Measurements from ENCODE around the gene FAM171A2. TPM values are rescaled to one million over a fixed set of nuclear protein-coding genes. Genes with fewer than 3 reads are reported as not detected.

Gene FAM171A2
- total and polyA plus RNA-seq, 2 donors (not counting 1 experiment from before 2014, with no cell fraction given) = 0.18 to 0.69 TPM

GRCh38 chr17:44314869-44315661 is 48.6 kb downstream of the FAM171A2 start:
- H3K27ac Mint-ChIP-seq = peak overlapping the region; percentile 34
- Histone ChIP-seq H3K36me3 (replicated peaks in 1 of 2; ENCODE audit: control extremely low read depth in 1 of 2, control insufficient read depth in 1 of 2, extremely low read depth in 1 of 2, insufficient read depth in 2 of 2, low read length in 1 of 2) (peaks cover 0 to 8% of the 10 kb centered on the region in 2 experiments), H3K4me3 (ENCODE audit: control extremely low read depth in 1 of 5, extremely low read depth in 1 of 5, insufficient read depth in 1 of 5, low read depth in 2 of 5, low read length in 4 of 5) (peak overlapping the region in 4 of 5 experiments; percentile 28 to 62 (median 50)), H3K4me2 (replicated peaks; ENCODE audit: low read depth, low read length, poor library complexity, severe bottlenecking) (peak overlapping the region; percentile 78), H3K9me3 (ENCODE audit: control extremely low read depth in 1 of 3, control insufficient read depth in 2 of 3, insufficient read depth in 1 of 3, low read length in 2 of 3) (peaks cover 0 to 18% (median 0%) of the 10 kb centered on the region in 3 donors), H3K9ac (ENCODE audit: low read length) (peak overlapping the region; percentile 50), H3K27ac (ENCODE audit: low read length in 2 of 2) (no peak overlapping the region), H3K79me2 (ENCODE audit: control insufficient read depth, insufficient read depth, low read length) (no peaks in the 10 kb centered on the region), H3K4me1 (ENCODE audit: control insufficient read depth in 2 of 2, insufficient read depth in 2 of 2, low read length in 2 of 2) (peaks cover 19 to 25% of the 10 kb centered on the region in 2 donors), H4K20me1 (ENCODE audit: control insufficient read depth, insufficient read depth, low read length, poor library complexity, severe bottlenecking) (no peaks in the 10 kb centered on the region), H2AFZ (ENCODE audit: insufficient read depth, low read depth, low read length, poor library complexity, severe bottlenecking) (peak overlapping the region; percentile 65), H3K27me3 (replicated peaks in 1 of 4; ENCODE audit: control extremely low read depth in 1 of 4, control insufficient read depth in 3 of 4, insufficient read depth in 4 of 4, low read length in 3 of 4) (peaks cover 0 to 46% (median 22%) of the 10 kb centered on the region in 4 experiments)
- peaks cover 37% of the 10 kb centered on the region for H3K27me3 Mint-ChIP-seq
- POLR2A ChIA-PET = interaction anchor here (0.6 to 1.6 kb wide), 5 partner anchors 31 to 128 kb away, joined by 3 to 8 read pairs (median 3); partner anchors contain the start of genes GRN and TMUB2
- peak; percentile 55 for DNase-seq
- H3K4me1 Mint-ChIP-seq = peaks cover 18% of the 10 kb centered on the region
- peak overlapping the region; percentile 80 for H3K4me3 Mint-ChIP-seq
- H3K9me3 Mint-ChIP-seq (ENCODE audit: insufficient read depth) = peaks cover 5% of the 10 kb centered on the region
- intact Hi-C loops (cut with micrococcal nuclease) = no loop called here
- CTCF ChIA-PET = interaction anchor here (0.6 to 7.3 kb wide), 3 partner anchors 100 to 174 kb away, joined by 3 to 38 read pairs (median 3); no protein-coding TSS in a partner anchor
- TF ChIP-seq CTCF (IDR thresholded peaks at IDR 0.05) (no peak), EZH2 (IDR thresholded peaks at IDR 0.05; ENCODE audit: borderline replicate concordance, insufficient read depth, low read depth, low read length, poor library complexity, severe bottlenecking) (no peak)
- ATAC-seq (ENCODE audit: low read depth) = peak; percentile 59
- WGBS (ENCODE audit: insufficient coverage) = 1% methylated on average over 81 of the region's 81 CpGs

- intact Hi-C loops (cut with micrococcal nuclease) = no loop called here
- H3K79me2 ChIP-seq (ENCODE audit: control insufficient read depth, insufficient read depth, low read length) = no peaks in the 10 kb centered on the region
- peaks cover 0 to 52% (median 22%) of the 10 kb centered on the region in 4 experiments for H3K27me3 ChIP-seq (replicated peaks in 1 of 4; ENCODE audit: control extremely low read depth in 1 of 4, control insufficient read depth in 3 of 4, insufficient read depth in 4 of 4, low read length in 3 of 4)
- no peak overlapping the region for H3K27ac ChIP-seq (ENCODE audit: low read length in 2 of 2)
- WGBS (ENCODE audit: insufficient coverage) = 50% methylated on average over 1 of the region's 11 CpGs
- H3K9ac ChIP-seq (ENCODE audit: low read length) = peak overlapping the region; percentile 50
- Mint-ChIP-seq H3K4me3 (peak overlapping the region; percentile 77), H3K27ac (no peak overlapping the region), H3K27me3 (peaks cover 41% of the 10 kb centered on the region), H3K9me3 (ENCODE audit: insufficient read depth) (peaks cover 5% of the 10 kb centered on the region), H3K4me1 (peaks cover 21% of the 10 kb centered on the region)
- peak overlapping the region; percentile 78 for H3K4me2 ChIP-seq (replicated peaks; ENCODE audit: low read depth, low read length, poor library complexity, severe bottlenecking)
- H3K4me3 ChIP-seq (ENCODE audit: control extremely low read depth in 1 of 5, extremely low read depth in 1 of 5, insufficient read depth in 1 of 5, low read depth in 2 of 5, low read length in 4 of 5) = peak overlapping the region in 3 of 5 experiments; percentile 28 to 62 (median 44)
- peaks cover 0 to 2% of the 10 kb centered on the region in 2 experiments for H3K36me3 ChIP-seq (replicated peaks in 1 of 2; ENCODE audit: control extremely low read depth in 1 of 2, control insufficient read depth in 1 of 2, extremely low read depth in 1 of 2, insufficient read depth in 2 of 2, low read length in 1 of 2)
- no peak for TF ChIP-seq CTCF (IDR thresholded peaks at IDR 0.05)
- no peak for TF ChIP-seq EZH2 (IDR thresholded peaks at IDR 0.05; ENCODE audit: borderline replicate concordance, insufficient read depth, low read depth, low read length, poor library complexity, severe bottlenecking)
- no peaks in the 10 kb centered on the region for H4K20me1 ChIP-seq (ENCODE audit: control insufficient read depth, insufficient read depth, low read length, poor library complexity, severe bottlenecking)
- H3K4me1 ChIP-seq (ENCODE audit: control insufficient read depth in 2 of 2, insufficient read depth in 2 of 2, low read length in 2 of 2) = peaks cover 19 to 25% of the 10 kb centered on the region in 2 donors
- DNase-seq = no peak
- H3K9me3 ChIP-seq (ENCODE audit: control extremely low read depth in 1 of 3, control insufficient read depth in 2 of 3, insufficient read depth in 1 of 3, low read length in 2 of 3) = peaks cover 0 to 20% (median 0%) of the 10 kb centered on the region in 3 donors
- ATAC-seq (ENCODE audit: low read depth) = no peak
- ChIA-PET POLR2A (interaction anchor here (0.6 to 1.6 kb wide), 4 partner anchors 48 to 128 kb away, joined by 3 to 8 read pairs (median 4); partner anchors contain the start of gene TMUB2), CTCF (interaction anchor here (0.6 to 7.3 kb wide), 3 partner anchors 100 to 173 kb away, joined by 3 to 38 read pairs (median 3); no protein-coding TSS in a partner anchor)
- H2AFZ ChIP-seq (ENCODE audit: insufficient read depth, low read depth, low read length, poor library complexity, severe bottlenecking) = peak overlapping the region; percentile 65
These were observed 49.2 kb downstream of the FAM171A2 start for GRCh38 chr17:44314524-44314868.
